Stimulated activated CD4-positive, alpha-beta T cell treated with anti-CD3 and anti-CD28 coated beads, Interleukin-15, amount 100 ng/mL, for 24 hours (primary cell): ENCODE results near the gene CLP1.

Source experiments
- DNase-seq: peaks from one replicate; pipeline ENCODE4 v3.0.0-alpha.2; 2020

The CLP1 gene

GRCh38 chr11:57657194-57658022, at the start of gene CLP1:
Gene CLP1, plus strand, starts transcription at chr11:57657762. Its CDS starts 1,715 bp downstream, at chr11:57659477.
- DNase-seq = peak; percentile 100

DNA sequence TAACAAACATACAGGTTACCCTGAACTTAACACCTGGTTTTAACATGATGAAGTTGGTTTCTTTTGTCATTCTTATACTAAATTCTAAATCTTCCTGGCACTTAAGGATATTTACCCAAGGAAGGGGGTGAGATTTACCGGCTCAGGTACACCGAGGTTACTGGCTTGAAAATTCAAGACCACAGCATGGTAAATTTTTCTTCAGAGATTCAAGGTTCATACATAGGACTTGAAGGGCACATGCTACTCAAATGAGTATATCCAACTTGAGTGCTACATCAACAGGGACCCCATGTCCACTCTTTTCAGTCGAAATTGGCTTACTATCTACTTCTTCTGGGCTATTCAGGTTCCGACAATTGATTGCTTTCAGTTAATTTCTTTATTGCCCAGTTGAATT, 47.4 kb upstream of the CLP1 start:
- no peak for DNase-seq

GRCh38 chr11:57614234-57614772, 43.3 kb upstream of the CLP1 start:
- no peak for DNase-seq

- no peak for DNase-seq
These were observed 42.3 kb upstream of the CLP1 start for GRCh38 chr11:57615308-57615707.

DNA sequence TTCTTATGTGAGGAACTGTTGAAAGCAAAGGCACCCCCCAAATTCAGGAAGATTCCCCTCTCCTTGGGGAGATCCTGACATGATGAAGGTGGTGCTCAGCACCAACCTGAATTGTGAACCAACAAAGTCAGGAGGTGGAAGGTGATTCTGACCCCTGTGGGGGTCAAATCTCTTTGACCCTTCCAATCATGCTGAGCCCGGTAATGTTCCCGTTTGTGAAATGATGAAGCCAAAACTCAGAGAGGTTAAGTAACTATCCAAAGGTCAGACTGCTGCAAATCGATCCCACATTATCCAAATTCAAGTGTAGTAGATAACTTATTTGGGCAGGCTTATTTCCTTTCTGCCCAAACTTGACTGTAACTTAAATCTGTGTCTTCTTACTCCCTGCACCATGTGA, 41.0 kb upstream of the CLP1 start:
- no peak for DNase-seq

DNA sequence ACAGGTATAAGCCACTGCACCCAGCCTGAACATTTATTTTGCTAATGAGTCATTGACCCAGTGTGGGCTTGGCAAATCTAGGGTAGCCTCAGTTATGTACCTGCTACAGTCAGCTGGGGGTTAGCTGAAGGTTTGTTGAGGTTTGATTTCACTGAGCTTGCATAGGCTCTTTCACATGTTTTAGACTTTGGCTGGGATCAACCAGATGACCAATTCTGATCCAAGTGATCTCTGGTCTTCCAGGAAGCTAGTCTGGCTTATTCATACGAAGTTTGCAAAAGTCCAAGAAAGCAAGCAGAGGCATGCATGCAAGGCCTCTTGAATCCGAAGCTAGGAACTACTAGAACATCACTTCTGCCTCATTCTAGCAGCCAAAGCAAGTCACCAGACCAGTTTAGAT, 39.1 kb upstream of the CLP1 start:
- DNase-seq = no peak

- DNase-seq = no peak
These were observed 38.2 kb upstream of the CLP1 start for GRCh38 chr11:57619331-57619730.

DNA sequence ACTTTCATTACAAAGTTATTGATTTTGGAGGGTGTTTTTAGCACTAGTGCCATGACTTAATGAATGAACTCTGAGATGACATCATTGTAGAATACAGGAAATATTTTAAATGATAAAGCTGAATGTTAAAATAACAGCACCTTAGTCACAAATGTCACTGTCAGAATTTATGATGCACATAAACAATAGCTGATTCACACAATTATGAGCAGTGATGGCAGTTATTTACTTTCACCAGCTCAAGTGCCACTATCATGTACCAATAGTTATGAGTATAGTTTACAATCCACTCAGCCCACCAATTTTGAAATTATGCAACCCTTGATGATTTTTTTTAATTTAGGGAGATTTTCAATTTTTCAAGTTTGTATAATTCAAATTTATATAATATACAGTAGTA, 37.1 kb upstream of the CLP1 start:
- no peak for DNase-seq

DNA sequence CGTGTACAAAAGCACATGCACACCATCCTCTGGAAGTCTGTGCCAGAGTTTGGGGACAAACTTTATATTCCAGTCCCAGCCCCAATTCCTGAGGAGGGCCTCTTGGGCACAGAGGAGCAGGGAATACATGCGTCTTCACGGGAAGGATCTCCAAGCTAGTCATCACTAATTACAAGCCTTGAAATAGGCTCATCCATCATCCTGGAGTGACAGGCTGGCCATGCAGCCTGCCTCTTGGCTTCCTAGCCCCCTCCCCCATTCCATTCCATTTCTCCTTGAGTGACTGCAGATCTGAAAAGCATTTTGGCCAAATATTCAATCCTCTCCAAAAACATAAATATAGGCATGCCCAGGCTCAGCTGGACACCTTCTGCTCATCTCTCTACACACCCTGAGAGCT, 35.3 kb upstream of the CLP1 start:
- DNase-seq = no peak

DNA sequence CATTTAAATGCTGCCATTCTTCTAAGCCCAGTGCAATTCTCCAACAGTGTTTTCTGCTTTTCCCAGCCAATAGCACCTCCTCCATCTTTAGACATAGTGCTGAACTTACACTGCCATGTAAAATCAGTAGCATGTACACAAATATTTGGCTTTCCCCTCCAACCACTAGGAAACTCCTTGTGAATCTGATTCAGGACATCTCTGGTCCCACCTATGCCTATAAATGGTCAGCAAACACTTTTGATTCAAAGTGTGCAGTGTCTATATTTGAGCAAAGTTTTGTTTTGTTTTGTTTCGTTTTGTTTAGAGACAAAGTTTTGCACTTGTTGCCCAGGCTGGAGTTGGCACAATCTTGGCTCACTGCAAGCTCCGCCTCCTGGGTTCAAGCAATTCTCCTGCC, 32.7 kb upstream of the CLP1 start:
- DNase-seq = no peak

DNA sequence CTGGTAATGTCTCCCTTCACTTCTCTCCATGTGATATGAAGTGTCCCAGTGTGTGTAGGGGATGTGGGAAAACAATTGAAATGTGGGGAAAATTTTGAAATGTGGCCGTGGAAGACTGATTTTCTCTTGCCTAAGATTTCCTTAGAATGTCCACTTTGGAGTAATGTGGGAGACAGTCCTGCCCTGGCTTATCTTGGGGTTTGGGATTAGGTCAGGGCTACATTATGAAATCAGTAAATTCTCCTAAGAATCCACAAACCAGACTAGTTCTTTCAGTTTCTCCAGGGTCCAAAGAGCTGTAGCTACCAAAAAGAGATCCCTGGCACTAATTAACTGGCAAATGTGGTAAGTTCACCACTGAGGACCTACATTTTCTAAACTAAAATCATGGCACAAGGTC, 30.7 kb upstream of the CLP1 start:
- no peak for DNase-seq

GRCh38 chr11:57630171-57630570, 27.4 kb upstream of the CLP1 start:
- no peak for DNase-seq

DNA sequence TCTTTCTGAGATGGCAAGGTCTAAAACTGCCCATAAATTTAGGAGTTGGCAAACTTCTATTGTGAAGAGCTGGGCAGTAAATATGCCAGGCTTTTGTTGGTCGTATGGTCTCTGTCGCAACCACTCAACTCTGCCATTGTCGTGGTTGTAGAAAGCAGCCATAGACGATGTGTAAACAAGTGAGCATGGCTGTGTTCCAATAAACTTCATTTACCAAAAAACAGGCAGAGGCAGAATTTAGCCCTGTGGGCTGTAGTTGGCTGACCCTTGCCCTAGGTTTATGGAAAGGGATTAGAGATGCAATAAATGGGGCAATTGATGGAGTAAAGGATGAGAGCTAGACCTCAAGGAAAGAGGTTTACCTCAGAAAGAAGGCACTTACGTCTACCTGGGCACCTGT, 25.4 kb upstream of the CLP1 start:
- no peak for DNase-seq

GRCh38 chr11:57633394-57634070, 24.0 kb upstream of the CLP1 start:
- no peak for DNase-seq

DNA sequence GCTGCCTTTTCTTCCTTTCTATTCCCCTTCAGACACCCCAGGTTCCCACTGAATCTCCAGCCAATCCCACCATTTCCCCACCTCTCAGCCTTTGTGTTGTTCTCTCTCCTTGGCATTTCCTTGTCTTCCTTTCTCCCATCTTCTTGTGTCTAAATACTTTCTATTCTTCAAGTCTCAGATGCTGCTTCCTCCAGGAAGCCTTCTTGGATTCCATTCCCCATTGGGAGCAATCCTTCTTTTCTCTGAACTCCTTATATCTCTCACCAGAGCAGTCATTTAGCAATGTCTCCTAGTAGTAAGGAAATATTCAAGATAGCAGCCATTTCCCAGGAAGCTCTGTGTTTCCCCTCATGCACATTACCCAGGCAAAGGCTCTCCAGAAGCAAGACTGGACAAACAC, 23.3 kb upstream of the CLP1 start:
- no peak for DNase-seq

DNA sequence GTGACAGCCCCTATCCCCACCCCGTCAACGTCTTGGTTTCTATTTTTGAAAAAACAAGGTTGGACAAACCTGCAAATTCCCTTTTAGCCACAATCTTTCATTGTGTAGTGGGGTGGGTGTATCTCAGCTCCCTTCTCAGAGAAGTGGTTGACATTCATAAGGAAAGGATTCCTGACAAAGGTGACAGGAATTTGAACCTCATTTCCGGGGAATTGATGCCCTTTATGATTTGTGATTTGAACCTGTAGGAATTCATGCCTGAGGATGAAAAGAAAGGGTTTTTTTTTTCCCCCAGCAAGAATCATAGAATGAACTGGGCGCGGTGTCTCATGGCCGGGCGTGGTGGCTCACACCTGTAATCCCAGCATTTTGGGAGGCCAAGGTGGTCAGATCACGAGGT, 22.3 kb upstream of the CLP1 start:
- no peak for DNase-seq

DNA sequence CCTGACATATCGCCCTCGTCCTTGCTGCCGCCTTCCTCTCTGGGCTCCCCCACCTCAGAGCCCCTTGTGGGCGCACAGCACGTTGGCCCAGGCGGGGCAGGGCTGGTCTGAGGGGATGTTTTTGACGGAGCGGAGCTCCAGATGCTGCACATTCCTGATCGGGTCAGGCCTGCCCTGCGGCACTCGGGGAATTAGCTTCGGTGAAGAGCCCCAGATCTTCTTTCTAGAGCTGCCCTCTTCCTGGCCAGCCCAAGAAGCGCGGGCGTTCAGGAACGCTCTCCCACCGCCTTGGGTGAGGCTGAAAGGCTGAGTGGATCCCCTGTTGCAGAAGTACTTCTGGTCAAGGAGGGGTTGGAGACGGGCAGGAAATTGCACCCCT, 19.9 kb upstream of the CLP1 start:
- DNase-seq = no peak

GRCh38 chr11:57638005-57638781, 19.4 kb upstream of the CLP1 start:
- peak; percentile 44 for DNase-seq

DNA sequence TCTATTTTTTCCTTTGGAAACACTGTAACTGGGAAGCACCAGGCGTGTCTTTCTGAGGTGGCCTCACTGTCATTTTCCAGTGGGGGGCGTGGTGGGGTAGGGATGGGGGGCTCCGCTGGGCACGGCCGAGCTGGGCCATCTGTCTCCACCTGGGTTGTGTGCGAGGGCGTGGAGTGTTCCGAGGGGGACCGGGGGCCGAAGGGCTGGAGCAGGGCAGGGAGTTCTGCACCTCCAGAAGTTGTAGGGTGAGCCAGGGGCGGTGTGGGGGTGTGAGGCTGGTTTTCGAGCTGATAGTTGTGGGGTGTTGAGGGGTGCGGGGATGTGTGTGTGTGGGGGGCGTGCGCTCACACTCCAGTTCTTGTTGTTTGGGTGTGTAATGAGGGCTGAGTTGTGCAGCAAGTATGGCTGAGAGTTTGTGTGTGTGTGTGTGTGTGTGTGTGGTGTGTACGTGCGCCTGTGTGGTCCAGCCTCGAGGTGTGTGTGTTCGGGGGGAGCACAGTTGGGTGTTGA, 18.7 kb upstream of the CLP1 start:
- no peak for DNase-seq

DNA sequence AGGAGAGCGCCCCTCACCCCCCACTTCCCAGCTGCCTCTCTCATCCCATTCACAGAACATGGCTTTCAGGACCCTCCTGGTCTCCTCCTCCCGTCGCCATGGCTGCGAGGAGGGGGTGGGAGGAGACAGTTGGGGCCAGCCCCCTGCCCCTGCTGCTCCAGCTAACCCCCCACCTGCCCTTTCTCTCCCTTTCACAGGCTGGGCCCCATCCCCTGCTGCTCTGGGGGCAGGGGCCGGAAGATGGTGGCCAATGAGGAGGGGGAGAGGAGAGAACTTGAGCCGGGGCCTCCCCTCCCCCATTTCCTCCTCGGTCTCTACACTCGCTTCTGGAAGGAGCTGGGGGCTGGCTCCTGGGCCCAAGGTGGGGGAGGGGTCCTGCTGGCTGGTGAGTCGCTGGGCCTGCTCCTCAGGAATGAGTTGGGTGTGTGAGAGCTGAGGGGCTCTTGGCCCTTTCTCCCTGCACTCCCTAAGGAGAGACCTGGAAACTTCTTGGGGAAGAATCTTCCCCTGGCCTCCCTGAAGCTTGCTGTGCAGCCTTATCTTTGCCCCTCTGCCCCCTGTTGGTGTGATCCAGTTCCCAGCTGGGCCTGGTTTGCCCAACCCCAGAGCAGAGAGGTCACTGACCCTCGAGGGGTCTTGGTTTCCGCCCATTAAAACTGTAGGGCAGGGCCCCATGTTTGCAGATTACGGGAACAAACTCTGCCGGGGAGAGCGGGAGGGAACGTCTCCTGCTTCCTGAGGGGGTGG, 18.1 kb upstream of the CLP1 start:
- DNase-seq = no peak

DNA sequence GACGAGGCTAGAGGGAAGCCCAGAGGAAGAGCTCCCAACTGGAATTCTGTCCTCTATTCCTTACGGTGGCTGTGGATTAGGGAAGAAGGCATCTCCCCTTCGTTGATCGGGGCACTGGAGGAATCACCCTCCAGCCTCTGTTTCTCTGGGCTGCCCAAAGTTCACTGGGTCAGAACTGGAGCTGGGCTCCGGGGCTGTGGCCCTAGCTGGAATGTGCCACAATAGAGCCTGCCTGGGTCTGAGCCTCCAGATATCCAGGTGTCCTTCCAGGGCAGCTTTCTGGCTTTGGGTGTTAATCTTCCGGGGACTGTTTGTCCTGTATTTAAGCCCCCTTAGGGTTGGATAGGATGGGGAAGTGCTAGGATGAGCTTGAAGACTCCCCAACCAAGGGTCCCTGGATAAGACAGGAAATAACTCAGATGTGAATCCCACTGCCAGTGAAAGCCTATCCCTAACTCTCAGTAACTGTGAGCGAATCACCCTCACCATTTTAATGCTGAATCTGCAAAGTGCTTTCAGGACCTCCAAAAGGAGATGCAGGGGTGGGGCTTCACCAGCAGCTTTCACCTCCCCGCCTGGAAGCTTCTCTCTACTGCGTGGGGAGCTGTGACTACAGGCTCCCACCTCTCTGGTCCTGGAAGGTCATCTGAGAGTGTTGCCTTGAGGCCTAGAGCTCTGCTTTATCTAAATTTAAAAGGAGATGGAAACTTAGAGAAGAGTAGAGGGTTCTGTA, 17.3 kb upstream of the CLP1 start:
- DNase-seq = no peak
